ENCODE results near the gene FOXP1.

DNA sequence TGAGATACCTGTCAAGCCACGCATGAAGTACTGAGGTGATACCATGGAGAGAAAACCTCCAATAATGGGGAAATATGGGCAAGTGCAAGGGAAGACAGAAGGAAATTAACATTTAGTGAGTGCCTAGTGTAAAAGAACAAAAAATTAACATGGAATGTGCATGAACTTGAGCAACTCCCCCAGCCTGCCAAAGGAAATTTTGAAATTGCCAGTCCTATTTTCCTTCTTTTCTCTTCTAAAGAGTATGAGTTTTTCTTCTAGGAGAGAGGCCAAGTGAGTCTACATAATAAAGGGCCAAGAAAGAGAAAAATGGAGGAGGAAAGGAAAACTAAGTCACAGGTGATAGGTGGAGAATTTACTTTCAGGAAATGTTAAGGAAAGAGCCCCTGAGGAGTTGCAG, 668.7 kb downstream of the FOXP1 start:
- TF ChIP-seq, protein P1, sequence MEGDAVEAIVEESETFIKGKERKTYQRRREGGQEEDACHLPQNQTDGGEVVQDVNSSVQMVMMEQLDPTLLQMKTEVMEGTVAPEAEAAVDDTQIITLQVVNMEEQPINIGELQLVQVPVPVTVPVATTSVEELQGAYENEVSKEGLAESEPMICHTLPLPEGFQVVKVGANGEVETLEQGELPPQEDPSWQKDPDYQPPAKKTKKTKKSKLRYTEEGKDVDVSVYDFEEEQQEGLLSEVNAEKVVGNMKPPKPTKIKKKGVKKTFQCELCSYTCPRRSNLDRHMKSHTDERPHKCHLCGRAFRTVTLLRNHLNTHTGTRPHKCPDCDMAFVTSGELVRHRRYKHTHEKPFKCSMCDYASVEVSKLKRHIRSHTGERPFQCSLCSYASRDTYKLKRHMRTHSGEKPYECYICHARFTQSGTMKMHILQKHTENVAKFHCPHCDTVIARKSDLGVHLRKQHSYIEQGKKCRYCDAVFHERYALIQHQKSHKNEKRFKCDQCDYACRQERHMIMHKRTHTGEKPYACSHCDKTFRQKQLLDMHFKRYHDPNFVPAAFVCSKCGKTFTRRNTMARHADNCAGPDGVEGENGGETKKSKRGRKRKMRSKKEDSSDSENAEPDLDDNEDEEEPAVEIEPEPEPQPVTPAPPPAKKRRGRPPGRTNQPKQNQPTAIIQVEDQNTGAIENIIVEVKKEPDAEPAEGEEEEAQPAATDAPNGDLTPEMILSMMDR (optimal IDR thresholded peaks at IDR 0.05 in 1 of 3, IDR thresholded peaks at IDR 0.05 in 1 of 3, conservative IDR thresholded peaks at IDR 0.05 in 1 of 3; ENCODE audit: extremely low read depth in 1 of 3, insufficient read depth in 2 of 3, low read length in 3 of 3) = no peak
- no peak for TF ChIP-seq EZH2 (IDR thresholded peaks at IDR 0.05; ENCODE audit: low read length)

Measured in keratinocyte (primary cell).